GM13976 (cell line): ENCODE measurements around the gene C2CD4C.

Source experiments
- DNase-seq: peaks from one replicate; pipeline ENCODE4 v3.0.0; 2012; ENCODE audit warnings: low spot score
- CTCF ChIP-seq: IDR thresholded peaks from 2 replicates; pipeline ENCODE4 v1.5.1; 2012; ENCODE audit warnings: borderline replicate concordance, mild to moderate bottlenecking; ENCODE audit not compliant: insufficient read depth; ENCODE audit errors: extremely low read depth, missing control alignments, control extremely low read depth
- in situ Hi-C: fragments of 300-500 bp; cut with MboI; formaldehyde crosslinking; loops from one replicate; pipeline ENCODE4 v1.12.0; 2022; ENCODE audit warnings: low sequenced_read_pairs, mixed read lengths, inconsistent platforms; ENCODE audit not compliant: unreplicated experiment

Gene C2CD4C

GRCh38 chr19:438416-438958, 29.5 kb upstream of the C2CD4C start:
- in situ Hi-C loops, result no loop called here
- no peak for DNase-seq
- TF ChIP-seq CTCF, result no peak

- no peak for TF ChIP-seq CTCF
- no peak for DNase-seq
- in situ Hi-C loops, result no loop called here
These were observed 28.1 kb upstream of the C2CD4C start for GRCh38 chr19:437041-437440.

GRCh38 chr19:436413-436950, 27.5 kb upstream of the C2CD4C start:
- TF ChIP-seq CTCF, result no peak
- in situ Hi-C loops, result no loop called here
- no peak for DNase-seq

- DNase-seq, result no peak
- in situ Hi-C loops, result no loop called here
- TF ChIP-seq CTCF, result no peak
These were observed 26.9 kb upstream of the C2CD4C start for GRCh38 chr19:435707-436412.

GRCh38 chr19:435056-435706, 26.2 kb upstream of the C2CD4C start:
- no peak for TF ChIP-seq CTCF
- DNase-seq, result no peak
- in situ Hi-C loops, result no loop called here

- in situ Hi-C loops, result no loop called here
- DNase-seq, result no peak
- TF ChIP-seq CTCF, result no peak
These were observed 25.4 kb upstream of the C2CD4C start for GRCh38 chr19:434152-434960.
